SH-SY5Y (cell line): Measurements from ENCODE around the gene FUT8.

Experiments
- GATA2 ChIP-seq: IDR thresholded peaks from 2 replicates; pipeline ENCODE4 v1.6.1; 2011; ENCODE audit warnings: mild to moderate bottlenecking, low read depth, low read length
- GATA3 ChIP-seq: IDR thresholded peaks from 2 replicates; pipeline ENCODE4 v1.6.1; 2011; ENCODE audit warnings: low read depth, mild to moderate bottlenecking, low read length, moderate library complexity

The FUT8 gene

GRCh38 chr14:65774041-65774440 is 361.5 kb downstream of the FUT8 start:
- TF ChIP-seq GATA3: no peak
- no peak for TF ChIP-seq GATA2

GRCh38 chr14:65776193-65776852 is 363.8 kb downstream of the FUT8 start:
- TF ChIP-seq GATA2 (no peak), GATA3 (no peak)

GRCh38 chr14:65780566-65780965 is 368.0 kb downstream of the FUT8 start:
- no peak for TF ChIP-seq GATA3
- TF ChIP-seq GATA2: no peak

GRCh38 chr14:65783101-65783500 is 370.6 kb downstream of the FUT8 start:
- no peak for TF ChIP-seq GATA3
- TF ChIP-seq GATA2: no peak

- TF ChIP-seq GATA2 (no peak), GATA3 (no peak)
Observed at GRCh38 chr14:65783576-65783975, 371.0 kb downstream of the FUT8 start.

- no peak for TF ChIP-seq GATA3
- no peak for TF ChIP-seq GATA2
Observed at GRCh38 chr14:65784574-65784973, 372.0 kb downstream of the FUT8 start.

GRCh38 chr14:65787461-65787860 is 374.9 kb downstream of the FUT8 start:
- TF ChIP-seq GATA2 (no peak), GATA3 (no peak)

GRCh38 chr14:65788876-65789275 is 376.3 kb downstream of the FUT8 start:
- TF ChIP-seq GATA2: no peak
- TF ChIP-seq GATA3: no peak

- no peak for TF ChIP-seq GATA3
- no peak for TF ChIP-seq GATA2
Observed at GRCh38 chr14:65789363-65789762, 376.8 kb downstream of the FUT8 start.

- no peak for TF ChIP-seq GATA3
- 0 out of 2 replicates have a peak, but pooled peaks have one; percentile 13 for TF ChIP-seq GATA2
Observed at GRCh38 chr14:65790172-65790815, 377.8 kb downstream of the FUT8 start.

- TF ChIP-seq GATA2: no peak
- TF ChIP-seq GATA3: no peak
Observed at GRCh38 chr14:65791191-65791981, 378.9 kb downstream of the FUT8 start.

GRCh38 chr14:65792208-65792905 is 379.8 kb downstream of the FUT8 start:
- TF ChIP-seq GATA2 (no peak), GATA3 (no peak)
